PC-9 (cell line): ENCODE results near the gene ZBED4.

Experiments
- CTCF ChIP-seq: fragments of 200-600 bp; sonication (generic); conservative IDR thresholded peaks from 2 replicates; pipeline ENCODE4 v1.6.1; 2017; ENCODE audit warnings: mixed run types, antibody characterized with exemption, mild to moderate bottlenecking, moderate library complexity
- EZH2 ChIP-seq: fragments of 200-600 bp; sonication (generic); IDR thresholded peaks from 2 replicates; pipeline ENCODE4 v1.8.0; 2017; ENCODE audit warnings: antibody characterized with exemption, low read depth

- TF ChIP-seq CTCF (no peak), EZH2 (no peak)
Measured at GRCh38 chr22:49879871-49880270, 26.2 kb downstream of the ZBED4 start.
